PC-3 (cell line): ENCODE data around the gene WNT7B.

Experiments
- CTCF ChIP-seq: fragments of 300-600 bp; sonication (generic); conservative IDR thresholded peaks from 2 replicates; pipeline ENCODE4 v1.5.1; 2017; ENCODE audit warnings: antibody characterized with exemption, low read depth, mild to moderate bottlenecking, low read length
- EZH2phosphoT487 ChIP-seq: fragments of 300-600 bp; sonication (generic); IDR thresholded peaks from 2 replicates; pipeline ENCODE4 v1.6.1; 2018; ENCODE audit warnings: mild to moderate bottlenecking, antibody characterized with exemption, low read length, borderline replicate concordance

DNA sequence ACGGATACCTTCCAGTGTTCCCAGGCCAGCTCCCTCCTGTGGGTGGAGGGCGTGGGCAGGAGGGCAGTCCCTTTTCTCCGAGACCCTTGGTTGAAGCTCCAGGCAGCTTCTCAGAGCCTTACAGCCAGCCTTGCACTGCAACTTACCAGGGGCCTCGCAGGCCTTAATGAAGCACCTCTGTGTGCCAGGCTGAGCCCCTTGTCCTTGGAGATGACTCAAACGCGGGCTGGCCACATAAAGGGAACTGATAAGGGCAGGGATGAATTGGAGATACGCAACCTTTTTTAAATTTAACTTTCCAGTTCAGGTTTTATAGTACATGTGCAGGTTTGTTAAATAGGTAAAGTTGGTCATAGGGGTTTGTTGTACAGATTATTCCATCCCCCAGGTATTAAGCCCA is 72.7 kb downstream of the WNT7B start:
- no peak for TF ChIP-seq CTCF
- no peak for TF ChIP-seq EZH2phosphoT487
